HEK293 (cell line): ENCODE data around the gene SH2B2.

ENCODE experiments used
- CTCF ChIP-seq: fragments of 450-650 bp; formaldehyde crosslinking; IDR thresholded peaks from 2 replicates; pipeline ENCODE4 v1.5.1; 2016; ENCODE audit warnings: missing biosample characterization, missing genetic modification characterization
- EGR2 ChIP-seq: fragments of 450-650 bp; formaldehyde crosslinking; IDR thresholded peaks from 2 replicates; pipeline ENCODE4 v1.5.1; 2016; ENCODE audit warnings: low read depth, missing biosample characterization, missing genetic modification characterization
- ZBTB17 ChIP-seq: fragments of 450-650 bp; formaldehyde crosslinking; IDR thresholded peaks from 2 replicates; pipeline ENCODE4 v1.5.1; 2016; ENCODE audit warnings: missing biosample characterization, missing genetic modification characterization
- ZNF138 ChIP-seq: fragments of 450-650 bp; formaldehyde crosslinking; IDR thresholded peaks from 2 replicates; pipeline ENCODE4 v1.5.1; 2016; ENCODE audit warnings: missing biosample characterization, missing genetic modification characterization, borderline replicate concordance
- ZNF174 ChIP-seq: fragments of 450-650 bp; formaldehyde crosslinking; IDR thresholded peaks from 2 replicates; pipeline ENCODE4 v1.5.0; 2017; ENCODE audit warnings: missing biosample characterization, mild to moderate bottlenecking, missing genetic modification characterization
- ZNF274 ChIP-seq, 2 experiments: fragments of 200-500 bp in 1 of 2; fragments of 450-650 bp in 1 of 2; sonication (Bioruptor generic) in 1 of 2; formaldehyde crosslinking in 1 of 2; IDR thresholded peaks; 2 replicates each; pipeline versions ENCODE4 v1.5.1 to v1.6.1; 2014 to 2016; ENCODE audit warnings: borderline replicate concordance in 1 of 2, inconsistent platforms in 1 of 2, low read length in 1 of 2, missing biosample characterization in 1 of 2, missing genetic modification characterization in 1 of 2
- ZNF335 ChIP-seq: fragments of 450-650 bp; formaldehyde crosslinking; conservative IDR thresholded peaks from 2 replicates; pipeline ENCODE4 v1.5.1; 2016; ENCODE audit warnings: missing biosample characterization, missing genetic modification characterization
- ZNF654 ChIP-seq: fragments of 450-650 bp; formaldehyde crosslinking; IDR thresholded peaks from 2 replicates; pipeline ENCODE4 v1.5.1; 2016; ENCODE audit warnings: low read depth, missing biosample characterization, missing genetic modification characterization
- TF ChIP-seq, protein P1 (sequence below): fragments of 450-650 bp; formaldehyde crosslinking; IDR thresholded peaks from 2 replicates; pipeline ENCODE4 v1.5.1; 2016; ENCODE audit warnings: missing biosample characterization, missing genetic modification characterization
- TF ChIP-seq, protein P2 (sequence below): fragments of 450-650 bp; formaldehyde crosslinking; IDR thresholded peaks from 2 replicates; pipeline ENCODE4 v1.5.1; 2016; ENCODE audit warnings: missing biosample characterization, missing genetic modification characterization

GRCh38 chr7:102272075-102272916 lies 14.4 kb upstream of the SH2B2 start:
- TF ChIP-seq ZBTB17 (tag by site-specific recombination) (peak; percentile 81), ZNF138 (tag by site-specific recombination) (no peak), EGR2 (tag by site-specific recombination) (no peak), CTCF (tag by site-specific recombination) (peak; percentile 93), ZNF174 (no peak), ZNF335 (no peak), ZNF654 (tag by site-specific recombination) (peak; percentile 83), ZNF274 (IDR thresholded peaks at IDR 0.05; ENCODE audit: low read length) (no peak), ZNF274 (tag by site-specific recombination; IDR thresholded peaks at IDR 0.05; ENCODE audit: borderline replicate concordance) (no peak)
- TF ChIP-seq, protein P1, sequence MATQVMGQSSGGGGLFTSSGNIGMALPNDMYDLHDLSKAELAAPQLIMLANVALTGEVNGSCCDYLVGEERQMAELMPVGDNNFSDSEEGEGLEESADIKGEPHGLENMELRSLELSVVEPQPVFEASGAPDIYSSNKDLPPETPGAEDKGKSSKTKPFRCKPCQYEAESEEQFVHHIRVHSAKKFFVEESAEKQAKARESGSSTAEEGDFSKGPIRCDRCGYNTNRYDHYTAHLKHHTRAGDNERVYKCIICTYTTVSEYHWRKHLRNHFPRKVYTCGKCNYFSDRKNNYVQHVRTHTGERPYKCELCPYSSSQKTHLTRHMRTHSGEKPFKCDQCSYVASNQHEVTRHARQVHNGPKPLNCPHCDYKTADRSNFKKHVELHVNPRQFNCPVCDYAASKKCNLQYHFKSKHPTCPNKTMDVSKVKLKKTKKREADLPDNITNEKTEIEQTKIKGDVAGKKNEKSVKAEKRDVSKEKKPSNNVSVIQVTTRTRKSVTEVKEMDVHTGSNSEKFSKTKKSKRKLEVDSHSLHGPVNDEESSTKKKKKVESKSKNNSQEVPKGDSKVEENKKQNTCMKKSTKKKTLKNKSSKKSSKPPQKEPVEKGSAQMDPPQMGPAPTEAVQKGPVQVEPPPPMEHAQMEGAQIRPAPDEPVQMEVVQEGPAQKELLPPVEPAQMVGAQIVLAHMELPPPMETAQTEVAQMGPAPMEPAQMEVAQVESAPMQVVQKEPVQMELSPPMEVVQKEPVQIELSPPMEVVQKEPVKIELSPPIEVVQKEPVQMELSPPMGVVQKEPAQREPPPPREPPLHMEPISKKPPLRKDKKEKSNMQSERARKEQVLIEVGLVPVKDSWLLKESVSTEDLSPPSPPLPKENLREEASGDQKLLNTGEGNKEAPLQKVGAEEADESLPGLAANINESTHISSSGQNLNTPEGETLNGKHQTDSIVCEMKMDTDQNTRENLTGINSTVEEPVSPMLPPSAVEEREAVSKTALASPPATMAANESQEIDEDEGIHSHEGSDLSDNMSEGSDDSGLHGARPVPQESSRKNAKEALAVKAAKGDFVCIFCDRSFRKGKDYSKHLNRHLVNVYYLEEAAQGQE (tag by site-specific recombination): no peak
- TF ChIP-seq, protein P2, sequence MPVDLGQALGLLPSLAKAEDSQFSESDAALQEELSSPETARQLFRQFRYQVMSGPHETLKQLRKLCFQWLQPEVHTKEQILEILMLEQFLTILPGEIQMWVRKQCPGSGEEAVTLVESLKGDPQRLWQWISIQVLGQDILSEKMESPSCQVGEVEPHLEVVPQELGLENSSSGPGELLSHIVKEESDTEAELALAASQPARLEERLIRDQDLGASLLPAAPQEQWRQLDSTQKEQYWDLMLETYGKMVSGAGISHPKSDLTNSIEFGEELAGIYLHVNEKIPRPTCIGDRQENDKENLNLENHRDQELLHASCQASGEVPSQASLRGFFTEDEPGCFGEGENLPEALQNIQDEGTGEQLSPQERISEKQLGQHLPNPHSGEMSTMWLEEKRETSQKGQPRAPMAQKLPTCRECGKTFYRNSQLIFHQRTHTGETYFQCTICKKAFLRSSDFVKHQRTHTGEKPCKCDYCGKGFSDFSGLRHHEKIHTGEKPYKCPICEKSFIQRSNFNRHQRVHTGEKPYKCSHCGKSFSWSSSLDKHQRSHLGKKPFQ (tag by site-specific recombination): no peak
